Activated T-cell treated with anti-CD3 and anti-CD28 coated beads, Interleukin-2, amount 50 U/mL, for 72 hours (primary cell): ENCODE measurements around the gene SENP5. TPM values are rescaled to one million over a fixed set of nuclear protein-coding genes. Genes with fewer than 3 reads are reported as not detected.

Source experiments
- ATAC-seq, 2 donors: fragments of 150-1000 bp; cut with Tn5 transposase; replicated peaks in 1 of 2; 2 replicates each; pipeline ENCODE4 v1.10.0; 2021; ENCODE audit warnings: moderate library complexity in 2 of 2, mild to moderate bottlenecking in 1 of 2
- DNase-seq, 2 donors: peaks; one replicate each; pipeline ENCODE4 v3.0.0; 2021 to 2022; ENCODE audit warnings: mixed read lengths in 1 of 2
- H3K27ac Mint-ChIP-seq: one replicate; pipeline ENCODE4 v1.8.0; 2022; ENCODE audit warnings: mild to moderate bottlenecking, moderate library complexity, mixed read lengths
- H3K27me3 Mint-ChIP-seq: one replicate; pipeline ENCODE4 v1.8.0; 2022; ENCODE audit warnings: low read depth, mixed read lengths
- H3K36me3 Mint-ChIP-seq, 2 donors: one replicate each; pipeline ENCODE4 v1.8.0; 2022; ENCODE audit warnings: mixed read lengths in 2 of 2, mild to moderate bottlenecking in 1 of 2; ENCODE audit not compliant: insufficient read depth in 2 of 2
- H3K4me1 Mint-ChIP-seq: one replicate; pipeline ENCODE4 v1.8.0; 2022; ENCODE audit warnings: low read depth, mixed read lengths
- H3K4me3 Mint-ChIP-seq, 2 donors: one replicate each; pipeline ENCODE4 v1.8.0; 2022; ENCODE audit warnings: mild to moderate bottlenecking in 2 of 2, mixed read lengths in 2 of 2, moderate library complexity in 2 of 2
- H3K9me3 Mint-ChIP-seq, 2 donors: one replicate each; pipeline ENCODE4 v1.8.0; 2022; ENCODE audit warnings: mixed read lengths in 2 of 2
- total RNA-seq, 2 donors: library from RNA; stranded (reverse); gene quantifications; one replicate each; pipeline ENCODE4 v1.2.3, GENCODE V29; 2022

Gene SENP5
- total RNA-seq, 2 donors from 2014 or later = 33.7 to 38.6 TPM

DNA sequence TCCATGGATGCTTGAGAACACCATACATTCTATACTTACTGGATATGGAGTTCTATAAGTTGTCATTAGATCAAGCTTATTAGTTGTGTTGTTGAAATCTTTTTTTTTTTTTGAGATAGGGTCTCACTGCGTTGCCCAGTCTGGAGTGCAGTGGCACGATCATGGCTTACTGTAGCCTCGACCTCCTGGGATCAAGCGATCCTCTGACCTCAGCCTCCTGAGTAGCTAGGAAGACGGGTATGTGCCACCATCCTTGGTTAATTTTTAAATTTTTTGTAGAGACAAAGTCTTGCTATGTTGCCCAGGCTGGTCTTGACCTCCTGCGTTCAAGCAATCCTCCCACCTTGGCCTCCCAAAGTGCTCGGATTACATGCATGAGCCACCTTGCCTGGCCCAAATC, 87.1 kb downstream of the SENP5 start:
- DNase-seq (no peak), ATAC-seq (no peak)
- Mint-ChIP-seq H3K4me1 (no peaks in the 10 kb centered on the region), H3K4me3 (no peak overlapping the region), H3K9me3 (no peaks in the 10 kb centered on the region), H3K27ac (peak overlapping the region; percentile 42), H3K36me3 (no peaks in the 10 kb centered on the region), H3K27me3 (no peaks in the 10 kb centered on the region)

DNA sequence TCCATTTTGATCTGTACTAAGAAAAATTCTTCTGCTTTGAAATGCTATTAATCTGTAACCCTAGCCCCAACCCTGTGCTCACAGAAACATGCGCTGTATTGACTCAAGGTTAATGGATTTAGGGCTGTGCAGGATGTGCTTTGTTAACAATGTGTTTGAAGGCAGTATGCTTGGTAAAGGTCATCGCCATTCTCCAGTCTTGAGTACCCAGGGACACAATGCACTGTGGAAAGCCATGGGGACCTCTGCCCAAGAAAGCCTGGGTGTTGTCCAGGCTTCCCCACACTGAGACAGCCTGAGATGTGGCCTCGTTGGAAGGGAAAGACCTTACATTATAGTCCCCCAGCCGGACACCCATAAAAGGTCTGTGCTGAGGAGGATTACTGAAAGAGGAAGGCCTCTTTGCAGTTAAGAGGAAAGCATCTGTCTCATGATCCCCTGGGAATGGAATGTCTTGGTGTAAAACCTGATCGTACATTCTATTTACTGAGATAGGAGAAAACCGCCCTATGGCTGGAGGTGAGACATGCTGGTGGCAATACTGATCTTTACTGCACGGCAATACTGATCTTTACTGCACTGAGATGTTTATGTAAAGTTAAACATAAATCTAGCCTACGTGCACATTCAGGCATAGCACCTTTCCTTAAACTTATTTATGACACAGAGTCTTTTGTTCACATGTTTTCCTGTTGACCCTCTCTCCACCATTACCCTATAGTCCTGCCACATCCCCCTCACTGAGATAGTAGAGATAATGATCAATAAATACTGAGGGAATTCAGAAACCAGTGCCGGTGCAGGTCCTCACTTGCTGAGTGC, 94.6 kb downstream of the SENP5 start:
- ATAC-seq (no peak), DNase-seq (no peak)
- Mint-ChIP-seq H3K4me1 (peaks cover 13% of the 10 kb centered on the region), H3K27me3 (peaks cover under 1% of the 10 kb centered on the region), H3K9me3 (peaks cover 2 to 4% of the 10 kb centered on the region in 2 donors), H3K36me3 (peaks cover 4 to 17% of the 10 kb centered on the region in 2 donors), H3K27ac (no peak overlapping the region), H3K4me3 (no peak overlapping the region)

DNA sequence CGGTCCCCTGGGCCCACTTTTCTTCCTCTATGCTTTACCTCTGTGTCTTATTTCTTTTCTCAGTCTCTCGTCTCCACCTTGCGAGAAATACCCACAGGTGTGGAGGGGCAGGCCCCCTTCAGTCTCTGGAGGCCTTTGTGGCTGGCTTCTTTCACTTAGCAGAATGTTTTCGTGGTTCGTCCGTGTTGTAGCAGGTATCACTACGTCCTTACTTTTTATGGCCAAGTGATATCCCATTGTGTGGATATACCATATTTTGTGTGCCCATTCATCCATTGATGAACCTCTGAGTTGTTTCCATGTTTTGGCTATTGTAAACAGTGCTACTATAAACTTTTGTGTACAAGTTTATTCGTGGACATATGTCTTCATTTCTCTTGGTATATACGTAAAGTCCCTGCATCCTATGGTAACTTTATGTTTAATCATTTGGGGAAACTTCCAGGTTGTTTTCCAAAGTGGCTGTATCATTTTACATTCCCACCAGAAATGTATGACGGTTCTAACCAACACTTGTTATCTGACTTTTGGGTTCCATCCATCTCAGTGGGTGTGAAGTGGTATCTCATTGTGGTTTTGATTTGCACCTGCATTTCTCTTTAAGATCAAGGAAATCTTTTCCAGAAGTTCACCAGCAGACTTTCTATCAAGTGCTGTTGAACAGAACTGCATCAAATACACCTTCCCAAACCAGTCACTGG, 95.4 kb downstream of the SENP5 start:
- H3K27me3 Mint-ChIP-seq = peaks cover 6% of the 10 kb centered on the region
- no peak overlapping the region for H3K27ac Mint-ChIP-seq
- no peak for DNase-seq
- peaks cover 13% of the 10 kb centered on the region for H3K4me1 Mint-ChIP-seq
- peaks cover 2 to 4% of the 10 kb centered on the region in 2 donors for H3K9me3 Mint-ChIP-seq
- H3K4me3 Mint-ChIP-seq = no peak overlapping the region
- H3K36me3 Mint-ChIP-seq = peaks cover 4 to 17% of the 10 kb centered on the region in 2 donors
- no peak for ATAC-seq

DNA sequence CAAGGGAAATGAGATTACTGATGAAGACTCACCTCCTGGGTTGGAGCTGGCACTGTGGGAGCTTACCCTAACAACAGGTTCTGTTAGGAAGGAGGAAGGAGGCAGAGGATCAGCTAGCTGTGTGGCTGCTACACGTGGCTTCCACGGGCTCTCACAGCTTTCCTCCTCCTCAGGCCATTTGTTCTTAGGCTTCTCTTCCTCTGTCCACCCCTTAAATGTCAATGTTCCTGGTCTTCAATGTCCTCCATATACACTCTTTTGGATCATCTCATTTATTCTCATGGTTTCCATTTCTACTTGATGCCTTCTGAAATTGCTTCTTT, 95.9 kb downstream of the SENP5 start:
- Mint-ChIP-seq H3K4me3 (no peak overlapping the region), H3K4me1 (peaks cover 13% of the 10 kb centered on the region), H3K36me3 (peaks cover 4 to 17% of the 10 kb centered on the region in 2 donors), H3K27me3 (peaks cover 6% of the 10 kb centered on the region), H3K27ac (no peak overlapping the region), H3K9me3 (peaks cover 2 to 4% of the 10 kb centered on the region in 2 donors)
- no peak for ATAC-seq
- DNase-seq = no peak

DNA sequence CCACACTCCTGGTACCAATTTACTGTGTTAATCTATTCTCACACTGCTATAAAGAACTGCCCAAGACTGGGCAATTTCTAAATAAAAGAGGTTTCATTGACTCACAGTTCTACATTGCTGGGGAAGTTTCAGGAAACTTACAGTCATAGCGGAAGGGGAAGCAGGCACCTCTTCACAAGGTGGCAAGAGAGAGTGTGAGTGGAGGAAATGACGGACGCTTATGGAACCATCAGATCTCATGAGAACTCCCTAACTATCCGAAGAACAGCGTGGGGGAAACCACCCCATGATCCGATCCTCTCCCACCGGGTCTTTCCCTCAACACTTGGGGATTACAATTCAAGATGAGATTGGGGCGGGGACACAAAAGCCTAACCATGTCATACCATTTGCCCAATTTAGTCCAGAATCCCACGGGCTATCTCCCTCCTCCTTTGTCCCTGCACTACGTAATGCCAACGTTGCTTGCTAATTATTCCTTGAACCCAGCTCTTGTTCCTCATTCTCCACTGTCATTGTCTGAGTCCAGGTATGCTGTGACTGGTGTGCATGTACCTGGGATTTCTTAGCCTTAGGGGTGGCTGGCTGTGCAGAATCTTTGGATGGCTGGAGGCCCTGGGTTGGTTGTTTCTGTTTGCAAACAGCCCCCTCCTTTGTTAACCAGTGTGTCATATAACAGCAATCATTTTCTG, 97.5 kb downstream of the SENP5 start:
- Mint-ChIP-seq H3K27ac (no peak overlapping the region), H3K4me1 (peaks cover 16% of the 10 kb centered on the region), H3K9me3 (peaks cover 2 to 4% of the 10 kb centered on the region in 2 donors), H3K4me3 (no peak overlapping the region), H3K27me3 (peaks cover 9% of the 10 kb centered on the region), H3K36me3 (peaks cover 5 to 17% of the 10 kb centered on the region in 2 donors)
- DNase-seq = no peak
- no peak for ATAC-seq

DNA sequence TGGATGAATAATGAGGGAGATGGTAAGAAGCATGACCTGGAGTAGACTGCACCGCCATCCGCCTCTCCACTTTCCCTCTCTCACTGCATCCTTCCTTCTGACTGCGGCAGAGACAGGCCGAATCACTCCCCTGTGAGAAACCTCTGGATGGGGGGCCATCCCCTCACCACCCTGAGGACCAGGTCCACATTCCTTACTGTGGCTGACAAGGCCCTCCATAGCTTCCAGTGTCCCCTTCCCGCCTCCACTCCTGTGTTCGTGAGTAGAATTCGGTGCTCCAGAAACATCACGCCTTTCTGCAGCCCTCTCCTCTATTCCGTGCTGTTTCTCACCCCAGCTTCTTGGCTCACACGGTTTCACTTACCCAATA, 98.1 kb downstream of the SENP5 start:
- peaks cover 15% of the 10 kb centered on the region for H3K27me3 Mint-ChIP-seq
- ATAC-seq = no peak
- H3K27ac Mint-ChIP-seq = no peak overlapping the region

DNA sequence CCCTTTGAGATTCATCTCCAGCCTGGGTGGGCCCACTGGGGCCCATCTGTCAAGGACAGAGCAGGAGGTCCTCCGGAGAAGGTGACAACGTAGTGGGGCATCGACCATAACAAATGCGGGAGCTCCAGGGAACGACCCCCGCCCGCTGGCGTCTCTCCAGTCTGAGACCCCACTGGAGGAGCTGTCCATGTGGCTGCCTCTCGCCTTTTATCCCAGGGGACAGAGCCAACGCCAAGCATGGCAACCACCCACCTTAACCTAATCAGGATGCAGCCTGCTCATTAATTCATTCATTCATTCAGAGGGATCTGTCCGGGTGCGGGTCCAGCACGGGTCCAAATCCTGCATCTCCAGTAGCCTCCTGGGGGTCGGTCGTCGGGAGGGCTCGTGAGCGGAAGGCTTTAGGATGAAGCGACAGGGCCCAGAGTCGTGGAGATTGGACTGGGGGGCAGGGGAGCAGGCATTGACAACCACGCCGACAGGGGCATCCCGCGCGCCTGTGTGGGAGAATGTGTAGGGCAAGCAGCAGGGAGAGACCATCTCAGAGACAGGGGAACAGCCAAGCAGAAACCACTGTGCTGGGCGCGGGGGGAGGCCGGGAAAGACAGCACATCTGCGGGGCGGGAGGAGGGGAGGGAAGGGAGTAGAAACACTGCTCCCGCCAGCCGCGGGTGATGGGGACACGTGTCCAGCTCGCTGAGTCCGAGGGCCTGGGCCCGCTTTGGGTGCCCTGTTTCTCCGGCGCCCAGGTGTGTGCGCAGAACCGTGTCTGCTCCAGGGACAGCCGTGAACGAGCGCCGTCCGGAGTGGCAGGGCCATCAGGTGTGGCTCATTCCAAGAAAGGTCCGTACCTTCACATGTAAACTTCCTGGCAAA, 99.0 kb downstream of the SENP5 start:
- H3K27ac Mint-ChIP-seq = no peak overlapping the region
- H3K4me3 Mint-ChIP-seq = peak overlapping the region; percentile 15 to 73
- peaks cover 2 to 4% of the 10 kb centered on the region in 2 donors for H3K9me3 Mint-ChIP-seq
- H3K27me3 Mint-ChIP-seq = peaks cover 19% of the 10 kb centered on the region
- peaks cover 5 to 17% of the 10 kb centered on the region in 2 donors for H3K36me3 Mint-ChIP-seq
- ATAC-seq (no peak), DNase-seq (no peak)
- peaks cover 18% of the 10 kb centered on the region for H3K4me1 Mint-ChIP-seq

More for the DNA sequence above, 98.1 kb downstream of the SENP5 start:
- H3K4me3 Mint-ChIP-seq = no peak overlapping the region
- peaks cover 18% of the 10 kb centered on the region for H3K4me1 Mint-ChIP-seq
- DNase-seq = no peak
- peaks cover 5 to 17% of the 10 kb centered on the region in 2 donors for H3K36me3 Mint-ChIP-seq
- peaks cover 2 to 4% of the 10 kb centered on the region in 2 donors for H3K9me3 Mint-ChIP-seq

DNA sequence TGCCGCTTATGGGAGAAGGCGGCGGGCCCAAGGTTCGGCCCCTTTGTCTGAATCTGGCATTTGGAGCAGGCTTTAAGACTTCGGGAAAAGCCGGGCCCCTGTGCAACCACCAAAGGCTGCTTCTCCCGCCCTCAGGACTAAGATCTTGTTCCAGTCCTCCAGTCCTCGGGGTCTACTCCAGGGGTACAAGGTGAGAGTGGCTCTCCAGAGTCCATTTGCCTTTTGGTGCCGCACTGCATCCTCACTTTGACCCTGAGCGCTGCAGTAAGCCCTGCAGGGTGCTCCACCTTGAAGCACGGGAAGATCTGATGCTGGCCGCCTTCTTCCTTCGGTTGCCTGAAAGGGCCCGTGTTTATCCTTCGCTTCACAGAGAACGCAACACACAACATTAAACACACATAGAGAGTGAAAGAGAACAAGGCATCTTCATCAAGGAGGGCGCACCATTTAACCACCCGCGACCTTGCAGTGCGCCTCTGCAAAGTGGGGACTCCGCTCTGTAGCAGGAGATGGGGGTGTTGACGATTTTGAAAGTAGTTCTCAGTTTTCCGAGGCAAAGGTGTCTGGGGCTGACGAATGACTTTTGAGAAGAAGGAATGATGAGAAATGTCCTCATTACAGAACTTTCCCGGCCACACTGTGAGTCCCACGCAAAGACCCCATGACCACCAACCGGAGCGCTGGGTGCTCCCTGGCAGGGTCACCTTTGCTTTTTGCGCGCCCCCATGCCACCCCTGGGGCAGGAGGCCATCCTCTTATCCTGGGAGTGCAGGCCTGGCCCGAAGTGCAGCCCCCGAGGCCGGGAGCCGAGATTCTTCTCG, 99.9 kb downstream of the SENP5 start:
- peaks cover 2 to 4% of the 10 kb centered on the region in 2 donors for H3K9me3 Mint-ChIP-seq
- H3K36me3 Mint-ChIP-seq = peaks cover 5 to 17% of the 10 kb centered on the region in 2 donors
- DNase-seq = no peak
- H3K4me1 Mint-ChIP-seq = peaks cover 18% of the 10 kb centered on the region
- no peak for ATAC-seq
- no peak overlapping the region for H3K27ac Mint-ChIP-seq
- H3K4me3 Mint-ChIP-seq = peak overlapping the region; percentile 73 to 76
- peaks cover 19% of the 10 kb centered on the region for H3K27me3 Mint-ChIP-seq

DNA sequence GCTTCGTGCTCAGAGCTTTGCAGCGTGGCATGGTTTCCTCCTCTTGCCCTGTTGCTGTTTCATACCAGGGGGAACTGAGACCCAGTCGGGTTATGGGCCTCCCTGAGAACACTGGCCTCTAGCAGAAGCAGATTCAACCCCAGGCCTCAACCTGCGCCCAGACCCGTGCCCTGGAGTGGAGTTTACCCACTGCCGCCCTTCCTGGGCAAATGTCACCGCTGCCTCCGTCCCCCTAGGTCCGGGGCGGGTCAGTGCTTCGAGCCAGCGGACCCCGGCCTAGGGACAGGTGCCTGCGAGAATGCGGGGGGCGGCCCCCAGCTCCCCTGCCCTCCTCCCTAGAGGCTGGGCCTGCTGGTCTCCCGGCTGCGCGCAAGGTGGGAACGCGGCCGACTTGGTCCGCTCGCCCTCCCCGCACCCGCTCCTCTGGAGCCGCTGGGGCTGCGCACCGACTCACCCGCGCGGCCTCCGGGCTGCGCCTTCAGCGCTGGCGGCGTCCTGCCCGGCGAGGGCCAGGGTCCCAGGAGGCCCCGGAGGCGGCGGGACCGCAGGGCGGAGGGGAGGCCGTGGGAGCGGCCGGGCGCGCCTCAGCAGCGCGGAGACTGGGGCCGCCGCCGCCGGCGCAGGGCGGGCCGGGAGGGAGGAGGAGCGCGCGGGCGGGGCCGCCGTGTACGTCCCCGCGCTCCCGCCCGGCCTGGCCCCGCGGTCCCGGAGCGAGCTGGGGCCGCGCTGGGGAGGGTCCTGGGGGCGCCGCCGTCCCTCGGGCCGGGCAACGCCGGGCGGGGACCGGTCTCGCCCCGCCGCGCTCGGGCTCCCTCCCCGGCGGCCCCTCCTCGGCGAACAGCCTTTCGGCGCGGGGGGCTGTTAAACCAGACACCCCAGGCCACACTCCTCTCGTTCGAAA, 100.8 kb downstream of the SENP5 start, which contains the start of gene PIGZ:
Gene PIGZ (minus strand): TSS at position 601 of the 901 bp plus-strand sequence. CDS start 16,802 bp downstream, outside the sequence.
- peaks cover 18% of the 10 kb centered on the region for H3K4me1 Mint-ChIP-seq
- no peak within 1 kb of the TSS for H3K27ac Mint-ChIP-seq
- peaks cover 5 to 17% of the 10 kb centered on the region in 2 donors for H3K36me3 Mint-ChIP-seq
- peak; percentile 58 to 68 for DNase-seq
- H3K27me3 Mint-ChIP-seq = peaks cover 19% of the 10 kb centered on the region
- peaks cover 2 to 4% of the 10 kb centered on the region in 2 donors for H3K9me3 Mint-ChIP-seq
- H3K4me3 Mint-ChIP-seq = peak within 1 kb of the TSS; percentile 87 to 88
- peak; percentile 79 to 81 for ATAC-seq

DNA sequence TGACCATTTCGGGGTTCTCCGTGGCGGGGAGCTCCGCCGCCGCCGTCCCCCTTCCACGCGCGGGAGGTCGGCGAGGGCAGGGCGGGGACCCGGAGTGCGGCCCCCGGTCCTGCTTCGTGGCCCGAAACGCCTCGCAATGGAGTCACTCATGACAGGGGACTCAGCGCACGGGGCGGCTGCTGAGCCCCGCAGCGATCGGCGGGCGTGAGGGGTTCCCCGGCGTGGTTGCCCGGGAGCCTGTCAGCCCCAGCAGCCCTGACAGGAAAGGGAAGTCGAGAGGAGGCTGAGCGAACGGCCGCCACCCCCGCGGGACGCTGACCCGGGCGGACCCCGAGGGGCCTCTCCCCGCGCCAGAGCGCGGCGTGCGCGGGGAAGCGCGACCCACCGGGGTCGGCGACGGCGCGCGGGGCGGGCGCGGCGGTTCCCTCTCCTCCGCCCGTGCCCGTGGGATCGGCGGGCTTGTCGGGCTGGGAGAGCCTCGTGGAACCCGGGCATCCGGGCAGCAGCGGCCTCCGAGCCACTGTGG, 101.5 kb downstream of the SENP5 start:
- peak; percentile 67 to 71 for ATAC-seq
- Mint-ChIP-seq H3K4me3 (peak overlapping the region; percentile 87 to 88), H3K4me1 (peaks cover 18% of the 10 kb centered on the region), H3K36me3 (peaks cover 5 to 17% of the 10 kb centered on the region in 2 donors), H3K27me3 (peaks cover 19% of the 10 kb centered on the region), H3K27ac (no peak overlapping the region), H3K9me3 (peaks cover 2 to 4% of the 10 kb centered on the region in 2 donors)
- DNase-seq = peak; percentile 69 to 72
